HG03159 (cell line): ENCODE data around the gene CUL7.
A peak's percentile ranks its signal among the peaks of the same experiment; 100 is the strongest.
"Not testable (repeated sequence)": the region's sequence is repeated elsewhere in the genome, so short reads cannot be mapped to it uniquely, and the experiment has no call there.

Source experiments
- ATAC-seq: cut with Tn5 transposase; IDR thresholded peaks from one replicate; pipeline ENCODE4 v1.9.1; 2021; ENCODE audit warnings: mild to moderate bottlenecking, moderate library complexity; ENCODE audit not compliant: unreplicated experiment

CUL7 gene

GRCh38 chr6:43019152-43019551 is 34.5 kb downstream of the CUL7 start:
- no peak for ATAC-seq

DNA sequence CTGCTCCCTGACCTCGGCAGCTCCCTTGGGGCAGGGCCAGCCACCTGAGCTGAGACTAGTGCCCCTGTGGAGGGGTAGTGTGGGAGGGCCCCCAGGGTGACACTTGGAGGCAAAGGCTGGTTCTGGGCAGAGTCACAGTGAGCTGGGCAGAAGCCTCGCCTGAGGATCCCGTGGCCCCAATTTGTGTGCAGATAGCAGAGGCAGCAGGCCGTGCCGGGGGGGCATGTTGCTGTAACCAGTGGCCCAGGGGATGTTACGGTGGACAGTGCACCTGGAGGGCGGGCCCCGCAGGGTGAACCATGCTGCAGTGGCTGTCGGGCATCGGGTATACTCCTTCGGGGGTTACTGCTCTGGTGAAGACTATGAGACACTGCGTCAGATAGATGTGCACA is 36.7 kb downstream of the CUL7 start:
- ATAC-seq, result no peak

DNA sequence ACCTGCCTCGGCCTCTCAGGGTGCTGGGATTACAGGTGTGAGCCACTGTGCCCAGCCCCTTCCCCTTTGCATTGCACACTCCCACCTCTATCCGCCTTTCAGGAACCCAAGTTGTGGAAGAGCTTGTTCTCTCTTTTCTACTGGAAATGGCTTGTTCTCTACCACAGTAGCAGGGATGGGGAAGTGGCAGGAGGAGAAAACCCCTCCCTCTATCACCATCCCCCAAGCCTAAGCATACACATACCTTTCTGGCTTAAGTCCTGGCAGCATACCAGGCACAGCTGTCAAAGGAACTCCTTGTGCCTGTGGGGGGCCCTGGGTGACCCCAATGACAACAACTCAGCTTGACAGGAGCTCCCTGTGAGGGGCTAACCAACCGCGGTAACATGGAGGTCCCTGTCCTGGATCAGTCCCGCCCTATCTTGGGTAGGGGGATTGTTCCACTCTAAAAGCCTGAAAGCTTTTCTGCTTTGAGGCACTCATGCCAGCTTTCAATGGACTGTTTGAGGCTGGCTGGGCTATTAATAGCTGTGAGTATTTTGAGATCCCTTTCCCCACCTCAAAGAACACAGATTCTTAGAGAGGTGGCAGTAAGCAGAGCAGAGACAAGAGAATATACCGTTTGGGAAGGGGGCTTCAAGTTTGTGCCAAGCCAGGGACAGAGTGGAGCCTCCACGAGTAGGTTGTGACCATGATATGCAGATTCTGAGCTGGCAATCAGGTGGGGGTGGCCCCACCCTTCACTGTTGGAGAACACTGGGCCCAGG is 37.3 kb downstream of the CUL7 start:
- ATAC-seq, result no peak

GRCh38 chr6:43014434-43014909 is 39.2 kb downstream of the CUL7 start:
- no peak for ATAC-seq

DNA sequence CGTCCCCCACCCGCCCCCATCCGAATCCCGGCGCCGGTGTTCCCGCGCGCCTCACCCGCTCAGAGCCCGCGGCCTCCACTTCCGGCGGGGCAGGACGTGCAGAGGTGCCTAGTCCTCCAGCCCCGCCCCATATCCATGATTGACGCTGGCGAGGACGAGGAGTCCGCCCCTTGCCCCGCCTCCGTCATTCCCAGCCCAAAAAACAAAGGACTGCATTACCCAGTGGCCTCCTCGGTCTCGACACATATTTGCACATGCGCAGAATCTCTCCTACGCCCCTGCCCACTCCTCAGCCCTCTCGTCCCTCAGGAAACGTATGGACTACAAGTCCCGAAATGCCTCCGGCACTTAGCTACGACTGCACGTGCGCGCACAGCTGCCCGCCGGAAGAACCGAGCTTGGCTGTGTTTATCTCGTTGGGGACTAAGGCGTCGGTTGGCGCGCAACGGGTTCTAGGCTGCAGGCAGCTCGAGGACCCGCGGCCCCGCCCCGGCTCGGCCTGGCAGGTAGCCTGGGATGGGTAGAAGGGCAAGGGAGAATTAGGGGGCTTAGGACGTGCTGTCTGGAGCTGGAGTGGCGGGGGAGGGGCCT is 39.7 kb downstream of the CUL7 start, which contains the start of the genes KLHDC3 and MEA1:
Gene KLHDC3 (plus strand): TSS at position 407 of the 591 bp plus-strand sequence. CDS start 2,944 bp downstream, outside the sequence.
Gene MEA1 (minus strand): TSS at position 104 of the 591 bp plus-strand sequence. CDS start 133 bp downstream, outside the sequence.
- ATAC-seq, result peak; percentile 91

DNA sequence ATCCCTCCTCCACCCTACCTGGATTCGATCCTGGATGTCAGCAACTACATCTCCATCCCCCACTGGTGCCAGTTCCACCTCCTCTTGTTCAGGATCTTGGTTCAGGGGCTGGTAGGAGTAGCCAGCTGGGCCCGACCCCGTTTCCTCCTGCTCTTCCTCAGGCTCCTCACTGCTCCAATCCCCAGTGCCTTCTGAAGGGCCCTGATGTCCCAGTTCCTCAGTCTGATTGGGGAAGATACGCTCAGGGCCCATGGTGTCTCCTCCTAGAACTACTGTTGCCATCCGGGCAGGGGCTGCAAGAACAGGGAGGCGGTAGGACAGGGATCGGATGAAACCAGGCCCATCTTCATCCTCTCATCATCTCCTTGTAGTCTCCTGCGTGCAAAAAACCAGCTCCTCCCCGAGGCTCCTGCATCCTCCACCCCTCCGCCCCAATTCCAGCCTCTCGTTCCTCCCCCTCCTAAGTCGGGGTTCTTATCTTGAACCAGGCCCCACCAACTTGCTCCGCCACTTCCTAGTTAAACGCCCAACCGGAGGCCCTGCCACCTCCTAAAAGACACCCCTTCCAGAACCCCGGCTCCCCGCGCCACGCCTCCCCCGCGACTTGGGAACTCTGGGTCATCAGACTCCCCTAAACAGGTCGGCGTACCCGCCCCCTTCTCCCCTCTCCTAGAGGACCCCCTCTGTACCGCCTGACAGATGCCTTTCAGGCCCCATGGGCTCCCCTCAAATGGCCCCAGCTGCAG is 40.4 kb downstream of the CUL7 start:
- ATAC-seq, result peak; percentile 1

GRCh38 chr6:43012364-43012763 is 41.3 kb downstream of the CUL7 start:
- ATAC-seq, result no peak

- no peak for ATAC-seq
These were observed 42.4 kb downstream of the CUL7 start for GRCh38 chr6:43011207-43011606.

DNA sequence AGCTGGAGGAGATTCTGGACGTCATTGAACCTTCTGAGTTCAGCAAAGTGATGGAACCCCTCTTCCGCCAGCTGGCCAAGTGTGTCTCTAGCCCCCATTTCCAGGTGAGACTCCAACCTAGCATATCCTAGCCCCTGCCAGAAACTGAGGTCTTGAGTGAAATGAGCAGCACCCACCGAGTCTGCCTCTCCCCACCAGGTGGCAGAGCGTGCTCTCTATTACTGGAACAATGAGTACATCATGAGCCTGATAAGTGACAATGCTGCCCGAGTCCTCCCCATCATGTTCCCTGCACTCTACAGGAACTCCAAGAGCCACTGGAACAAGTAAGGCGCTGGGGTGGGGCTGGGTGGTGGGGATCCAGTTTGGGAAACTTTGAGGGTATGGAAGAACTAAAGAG is 44.5 kb downstream of the CUL7 start:
- no peak for ATAC-seq

- no peak for ATAC-seq
These were observed 46.5 kb downstream of the CUL7 start for GRCh38 chr6:43007126-43007525.

DNA sequence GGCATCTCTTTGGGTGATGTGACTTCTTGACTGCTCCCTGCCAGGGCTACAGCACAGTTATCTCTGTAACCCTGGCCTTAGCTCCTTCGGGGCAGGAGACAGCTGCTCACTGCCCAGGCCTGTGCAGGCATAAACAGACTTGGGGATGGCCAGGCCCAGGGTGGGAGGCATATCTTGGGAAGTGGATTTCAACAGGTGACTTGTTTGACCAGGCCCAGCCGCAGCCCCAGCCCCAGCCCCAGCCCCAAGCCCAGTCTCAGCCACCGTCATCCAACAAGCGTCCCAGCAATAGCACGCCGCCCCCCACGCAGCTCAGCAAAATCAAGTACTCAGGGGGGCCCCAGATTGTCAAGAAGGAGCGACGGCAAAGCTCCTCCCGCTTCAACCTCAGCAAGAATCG is 47.4 kb downstream of the CUL7 start:
- ATAC-seq, result no peak

- no peak for ATAC-seq
These were observed 47.8 kb downstream of the CUL7 start for GRCh38 chr6:43005844-43006243.

DNA sequence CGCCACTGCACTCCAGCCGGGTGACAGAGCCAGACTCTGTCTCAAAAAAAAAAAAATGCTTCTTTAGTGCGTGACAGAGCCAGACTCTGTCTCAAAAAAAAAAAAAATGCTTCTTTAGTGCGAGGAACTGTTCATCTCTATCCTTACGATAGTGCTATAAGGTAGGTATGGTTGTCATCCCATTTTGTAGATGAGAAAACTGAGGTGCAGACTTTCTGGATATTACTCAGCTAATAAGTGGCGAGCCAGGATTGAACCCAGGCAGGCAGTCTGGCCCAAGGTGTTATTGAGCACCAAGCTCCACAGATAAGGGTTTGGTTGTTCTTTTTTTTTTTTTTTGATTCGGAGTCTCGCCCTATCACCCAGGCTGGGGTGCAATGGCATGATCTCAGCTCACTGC is 51.8 kb downstream of the CUL7 start:
- no peak for ATAC-seq

DNA sequence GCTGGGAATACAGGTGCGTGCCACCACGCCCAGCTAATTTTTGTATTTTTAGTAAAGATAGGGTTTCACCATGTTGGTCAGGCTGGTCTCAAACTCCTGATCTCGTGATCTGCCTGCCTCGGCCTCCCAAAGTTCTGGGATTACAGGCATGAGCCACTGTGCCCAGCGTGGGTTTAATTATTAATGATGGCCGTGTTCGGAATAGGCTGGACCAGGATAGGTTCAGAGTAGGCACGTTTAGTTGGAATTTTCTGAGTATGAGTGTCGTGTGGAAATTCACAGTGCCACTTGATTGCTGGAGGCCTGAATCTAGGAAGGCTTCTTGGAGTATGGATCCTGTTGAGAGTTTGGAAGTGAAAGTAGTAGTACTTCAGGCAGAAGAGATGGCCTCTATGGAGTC is 55.4 kb downstream of the CUL7 start:
- ATAC-seq, result not testable (repeated sequence)

DNA sequence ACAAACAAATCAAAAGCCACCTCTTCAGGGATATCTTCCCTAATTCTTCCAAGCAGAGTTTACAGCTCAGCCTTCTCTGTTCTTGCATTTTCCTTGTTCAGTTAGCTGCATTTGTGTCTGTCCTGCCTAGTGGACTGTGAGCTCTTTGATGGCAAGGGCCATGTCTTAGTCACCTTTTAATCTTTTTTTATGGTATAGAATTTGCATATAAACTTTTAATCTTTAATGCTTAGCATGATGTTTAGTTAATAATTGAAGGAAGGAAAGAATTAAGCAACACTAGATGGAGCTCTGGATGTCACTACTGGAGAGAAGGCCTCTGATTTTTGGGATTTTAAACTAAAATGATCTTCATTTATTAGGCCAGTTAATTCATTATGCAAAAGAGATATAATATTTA is 57.1 kb downstream of the CUL7 start:
- no peak for ATAC-seq

- ATAC-seq, result no peak
These were observed 60.2 kb downstream of the CUL7 start for GRCh38 chr6:42993445-42993844.

DNA sequence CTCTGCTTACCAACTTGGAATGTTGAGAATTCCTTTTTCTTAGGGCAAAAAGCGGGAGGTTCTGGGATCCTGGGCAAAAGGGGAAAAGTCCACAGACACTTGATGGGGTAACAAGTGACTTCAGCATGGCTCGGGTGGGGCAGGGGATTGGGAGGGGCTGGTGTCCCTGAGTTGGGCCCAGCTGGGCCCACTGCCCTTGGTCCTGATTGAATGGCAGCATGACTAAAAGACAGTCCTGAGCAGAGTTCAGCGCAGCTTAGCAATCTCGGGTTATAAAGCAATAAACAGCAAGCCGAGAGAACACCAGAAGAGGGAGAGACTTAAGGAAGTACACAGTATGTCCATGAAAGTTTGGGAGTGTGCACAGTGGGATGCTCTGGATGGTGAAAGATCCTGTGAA is 63.7 kb downstream of the CUL7 start:
- no peak for ATAC-seq

DNA sequence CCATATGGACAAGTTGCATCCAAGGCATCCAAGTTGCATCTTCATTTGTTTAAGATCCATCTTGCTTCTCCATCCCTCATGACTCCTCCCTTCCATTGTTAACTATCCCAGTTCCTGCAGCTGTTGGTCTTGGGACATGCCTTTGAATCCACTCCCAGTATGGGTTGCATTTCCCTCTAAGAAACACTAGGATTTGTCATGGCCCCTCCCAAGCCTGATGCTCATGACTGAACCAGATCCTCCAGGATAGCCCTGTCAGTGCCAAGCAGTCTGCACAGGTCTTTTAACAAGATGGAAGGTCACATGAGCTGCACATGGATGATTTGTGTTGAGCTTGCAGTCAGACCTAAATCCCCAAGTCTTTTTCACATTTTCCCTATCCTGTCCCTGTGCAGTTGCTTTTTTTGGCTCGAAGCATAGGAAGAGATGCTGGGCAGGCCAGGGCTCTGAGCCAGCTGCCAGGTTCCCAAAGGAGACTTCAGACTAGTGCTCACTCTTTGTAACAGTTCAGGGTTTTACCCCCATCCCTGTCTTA is 65.1 kb downstream of the CUL7 start:
- ATAC-seq, result no peak
